ENCODE results near the gene HK1. TPM values are rescaled to one million over a fixed set of nuclear protein-coding genes. Genes with fewer than 3 reads are reported as not detected.
A peak's percentile ranks its signal among the peaks of the same experiment; 100 is the strongest.

Gene HK1
- total RNA-seq, 1 donor from 2014 or later, result 95.0 TPM

DNA sequence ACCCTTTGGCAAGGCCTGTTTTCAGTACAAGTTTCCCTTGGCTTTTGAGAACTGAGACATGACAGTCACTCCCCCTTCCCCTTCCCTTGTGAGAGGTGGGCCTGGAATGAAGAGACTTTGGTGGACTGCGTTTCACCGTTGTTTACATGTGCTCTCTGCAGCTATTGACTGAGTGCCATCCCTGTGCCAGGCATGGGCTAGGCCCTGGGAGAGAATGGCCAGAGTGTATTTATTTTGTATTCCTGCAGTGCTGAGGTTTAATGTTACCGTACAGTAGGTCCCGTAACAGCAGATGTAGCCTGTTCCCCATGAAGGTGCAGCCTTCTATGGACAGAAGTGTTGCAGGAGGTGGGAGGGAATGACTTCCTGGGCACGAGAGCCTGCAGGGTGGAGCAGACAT lies 88.4 kb downstream of the HK1 start:
- H3K9me3 ChIP-seq (ENCODE audit: insufficient read depth, low read depth, low read length), result no peaks in the 10 kb centered on the region
- Mint-ChIP-seq H3K27ac (ENCODE audit: unreplicated experiment) (no peak overlapping the region), H3K27me3 (ENCODE audit: low read depth, unreplicated experiment) (no peaks in the 10 kb centered on the region), H3K9me3 (ENCODE audit: unreplicated experiment) (no peaks in the 10 kb centered on the region), H3K4me3 (ENCODE audit: unreplicated experiment) (no peak overlapping the region), H3K4me1 (ENCODE audit: low read depth, unreplicated experiment) (peaks cover 6% of the 10 kb centered on the region), H3K36me3 (ENCODE audit: low read depth, unreplicated experiment) (peaks cover 26% of the 10 kb centered on the region)
- no peak overlapping the region for H3K9ac ChIP-seq (ENCODE audit: low read length)
- TF ChIP-seq EZH2 (IDR thresholded peaks at IDR 0.05; ENCODE audit: insufficient read depth, low read length) (no peak), CTCF (IDR thresholded peaks at IDR 0.05; ENCODE audit: insufficient read depth, low read depth, low read length) (no peak)
- no peak overlapping the region for H3K4me3 ChIP-seq (ENCODE audit: insufficient read depth, low read depth, low read length)
- H3K27ac ChIP-seq (ENCODE audit: low read depth, low read length), result no peak overlapping the region
- H3K27me3 ChIP-seq (ENCODE audit: insufficient read depth, low read length), result no peaks in the 10 kb centered on the region
- peaks cover 51% of the 10 kb centered on the region for H4K20me1 ChIP-seq (ENCODE audit: insufficient read depth, low read length)
- H3K4me2 ChIP-seq (ENCODE audit: low read length), result no peak overlapping the region
- no peak overlapping the region for H2AFZ ChIP-seq (ENCODE audit: low read depth, low read length)
- H3K79me2 ChIP-seq (ENCODE audit: insufficient read depth, low read length), result peaks cover 12% of the 10 kb centered on the region
- DNase-seq (ENCODE audit: low read depth) (no peak), FAIRE-seq (no peak)
- H3K36me3 ChIP-seq (ENCODE audit: insufficient read depth, low read length), result peaks cover 32% of the 10 kb centered on the region
- peaks cover 12% of the 10 kb centered on the region for H3K4me1 ChIP-seq (ENCODE audit: insufficient read depth, low read length)

DNA sequence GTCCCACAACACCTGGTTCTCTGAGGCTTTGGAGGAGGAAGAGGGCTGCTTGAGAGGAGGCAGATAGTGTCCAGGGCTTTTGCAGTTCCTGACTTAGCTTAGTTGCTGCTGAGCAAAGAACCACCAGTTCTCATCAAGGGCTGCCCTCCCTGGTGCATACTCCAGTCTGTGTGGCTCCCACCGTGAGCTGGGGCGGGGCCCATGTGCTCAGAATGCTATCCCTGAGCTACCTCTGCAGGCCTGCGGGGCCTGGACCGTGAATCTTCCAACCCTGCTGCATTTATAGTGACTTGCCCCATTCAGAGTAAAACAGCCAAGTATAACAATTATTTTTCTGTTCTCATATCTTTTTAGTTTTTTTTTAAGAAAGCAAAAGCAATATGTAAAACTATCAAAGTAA lies 89.2 kb downstream of the HK1 start:
- Histone ChIP-seq H3K4me2 (ENCODE audit: low read length) (no peak overlapping the region), H3K79me2 (ENCODE audit: insufficient read depth, low read length) (peaks cover 12% of the 10 kb centered on the region), H3K27me3 (ENCODE audit: insufficient read depth, low read length) (no peaks in the 10 kb centered on the region), H3K27ac (ENCODE audit: low read depth, low read length) (no peak overlapping the region), H3K9ac (ENCODE audit: low read length) (no peak overlapping the region), H2AFZ (ENCODE audit: low read depth, low read length) (no peak overlapping the region), H3K9me3 (ENCODE audit: insufficient read depth, low read depth, low read length) (no peaks in the 10 kb centered on the region), H3K4me3 (ENCODE audit: insufficient read depth, low read depth, low read length) (no peak overlapping the region), H3K36me3 (ENCODE audit: insufficient read depth, low read length) (peaks cover 32% of the 10 kb centered on the region), H4K20me1 (ENCODE audit: insufficient read depth, low read length) (peaks cover 51% of the 10 kb centered on the region), H3K4me1 (ENCODE audit: insufficient read depth, low read length) (peaks cover 8% of the 10 kb centered on the region)
- TF ChIP-seq EZH2 (IDR thresholded peaks at IDR 0.05; ENCODE audit: insufficient read depth, low read length), result no peak
- no peak for TF ChIP-seq CTCF (IDR thresholded peaks at IDR 0.05; ENCODE audit: insufficient read depth, low read depth, low read length)
- peaks cover 28% of the 10 kb centered on the region for H3K36me3 Mint-ChIP-seq (ENCODE audit: low read depth, unreplicated experiment)
- no peak overlapping the region for H3K4me3 Mint-ChIP-seq (ENCODE audit: unreplicated experiment)
- no peaks in the 10 kb centered on the region for H3K9me3 Mint-ChIP-seq (ENCODE audit: unreplicated experiment)
- no peaks in the 10 kb centered on the region for H3K27me3 Mint-ChIP-seq (ENCODE audit: low read depth, unreplicated experiment)
- no peak overlapping the region for H3K27ac Mint-ChIP-seq (ENCODE audit: unreplicated experiment)
- DNase-seq (ENCODE audit: low read depth) (no peak), FAIRE-seq (no peak)
- H3K4me1 Mint-ChIP-seq (ENCODE audit: low read depth, unreplicated experiment), result peaks cover 6% of the 10 kb centered on the region

- Histone ChIP-seq H4K20me1 (ENCODE audit: insufficient read depth, low read length) (peaks cover 51% of the 10 kb centered on the region), H3K27ac (ENCODE audit: low read depth, low read length) (no peak overlapping the region), H3K36me3 (ENCODE audit: insufficient read depth, low read length) (peaks cover 25% of the 10 kb centered on the region), H2AFZ (ENCODE audit: low read depth, low read length) (no peak overlapping the region), H3K27me3 (ENCODE audit: insufficient read depth, low read length) (no peaks in the 10 kb centered on the region), H3K9ac (ENCODE audit: low read length) (no peak overlapping the region), H3K4me3 (ENCODE audit: insufficient read depth, low read depth, low read length) (no peak overlapping the region), H3K9me3 (ENCODE audit: insufficient read depth, low read depth, low read length) (no peaks in the 10 kb centered on the region), H3K4me2 (ENCODE audit: low read length) (no peak overlapping the region), H3K4me1 (ENCODE audit: insufficient read depth, low read length) (peaks cover 8% of the 10 kb centered on the region), H3K79me2 (ENCODE audit: insufficient read depth, low read length) (peaks cover 3% of the 10 kb centered on the region)
- H3K27me3 Mint-ChIP-seq (ENCODE audit: low read depth, unreplicated experiment), result no peaks in the 10 kb centered on the region
- peaks cover 41% of the 10 kb centered on the region for H3K36me3 Mint-ChIP-seq (ENCODE audit: low read depth, unreplicated experiment)
- no peak overlapping the region for H3K4me3 Mint-ChIP-seq (ENCODE audit: unreplicated experiment)
- no peak for TF ChIP-seq CTCF (IDR thresholded peaks at IDR 0.05; ENCODE audit: insufficient read depth, low read depth, low read length)
- TF ChIP-seq EZH2 (IDR thresholded peaks at IDR 0.05; ENCODE audit: insufficient read depth, low read length), result no peak
- H3K9me3 Mint-ChIP-seq (ENCODE audit: unreplicated experiment), result peaks cover 3% of the 10 kb centered on the region
- FAIRE-seq (no peak), DNase-seq (ENCODE audit: low read depth) (peak; percentile 82)
- H3K27ac Mint-ChIP-seq (ENCODE audit: unreplicated experiment), result no peak overlapping the region
- no peaks in the 10 kb centered on the region for H3K4me1 Mint-ChIP-seq (ENCODE audit: low read depth, unreplicated experiment)
Observed at GRCh38 chr10:69372126-69372980, 94.1 kb downstream of the HK1 start.

All from astrocyte (in vitro differentiated cells and primary cell).